IMR-90 (cell line): ENCODE data around the gene NDOR1. TPM values are rescaled to one million over a fixed set of nuclear protein-coding genes. Genes with fewer than 3 reads are reported as not detected.

Experiments used
- ATAC-seq: fragments of 200-7000 bp; cut with Tn5 transposase; 2 replicates; pipeline ENCODE4 v1.9.1; 2020; ENCODE audit warnings: low read depth, mild to moderate bottlenecking, moderate library complexity
- BruUV-seq: library from RNA; stranded (reverse); fragments of 400-500 nt; replicated peaks from 2 replicates; lab custom pipeline; 2021; lab: Mats Ljungman, UMichigan
- CTCF ChIA-PET: fragments of 300-600 bp; formaldehyde crosslinking; extraction: SDS; loops from one replicate; lab custom pipeline; 2021; ENCODE audit warnings: antibody characterized with exemption; lab: Yijun Ruan, JAX
- POLR2A ChIA-PET: fragments of 300-600 bp; sonication (Branson Sonifier 250); formaldehyde crosslinking; loops from one replicate; lab custom pipeline; 2022; ENCODE audit warnings: antibody characterized with exemption; ENCODE audit not compliant: unreplicated experiment; lab: Charles Lee
- DNase-seq: peaks from one replicate; pipeline ENCODE4 v3.0.0; 2013
- H2AFZ ChIP-seq: replicated peaks from 2 replicates; pipeline ENCODE3; 2013; ENCODE audit warnings: low read length, mild to moderate bottlenecking; ENCODE audit not compliant: poor library complexity
- H2AK5ac ChIP-seq: 2 replicates; pipeline ENCODE4 v1.6.1; 2013; ENCODE audit warnings: low read depth, low read length, inconsistent platforms
- H2AK9ac ChIP-seq: replicated peaks from 2 replicates; pipeline ENCODE3; 2013; ENCODE audit warnings: mild to moderate bottlenecking, low read depth, low read length, moderate library complexity; ENCODE audit not compliant: poor library complexity
- H2BK120ac ChIP-seq: 2 replicates; pipeline ENCODE4 v1.6.1; 2013; ENCODE audit warnings: low read depth, low read length, inconsistent platforms
- H2BK15ac ChIP-seq: 3 replicates; pipeline ENCODE4 v1.6.1; 2013; ENCODE audit warnings: low read depth, low read length, inconsistent platforms
- H2BK20ac ChIP-seq: 2 replicates; pipeline ENCODE4 v1.6.1; 2013; ENCODE audit warnings: low read depth, mild to moderate bottlenecking, inconsistent platforms, low read length, moderate library complexity
- H2BK5ac ChIP-seq: 2 replicates; pipeline ENCODE4 v1.6.1; 2013; ENCODE audit warnings: mild to moderate bottlenecking, low read depth, low read length, inconsistent platforms; ENCODE audit not compliant: poor library complexity, severe bottlenecking
- H3K14ac ChIP-seq: replicated peaks from 2 replicates; pipeline ENCODE4 v1.6.1; 2013; ENCODE audit warnings: low read depth, low read length, inconsistent platforms
- H3K18ac ChIP-seq: 2 replicates; pipeline ENCODE4 v1.6.1; 2013; ENCODE audit warnings: low read depth, low read length, control low read depth
- H3K23ac ChIP-seq: 2 replicates; pipeline ENCODE4 v1.6.1; 2013; ENCODE audit warnings: low read depth, low read length, inconsistent platforms
- H3K27ac ChIP-seq: 2 replicates; pipeline ENCODE4 v1.5.1; 2013; ENCODE audit warnings: mild to moderate bottlenecking, control low read depth, low read length; ENCODE audit not compliant: insufficient read depth
- H3K27me3 ChIP-seq: 2 replicates; pipeline ENCODE4 v1.6.1; 2013; ENCODE audit warnings: low read length; ENCODE audit not compliant: control insufficient read depth, insufficient read depth
- H3K36me3 ChIP-seq: 2 replicates; pipeline ENCODE4 v1.6.1; 2013; ENCODE audit warnings: low read length, mixed read lengths; ENCODE audit not compliant: control insufficient read depth, insufficient read depth
- H3K4ac ChIP-seq: 2 replicates; pipeline ENCODE4 v1.6.1; 2013; ENCODE audit warnings: low read depth, low read length, inconsistent platforms
- H3K4me1 ChIP-seq: 2 replicates; pipeline ENCODE4 v1.6.1; 2013; ENCODE audit warnings: low read length, mixed read lengths; ENCODE audit not compliant: control insufficient read depth, insufficient read depth
- H3K4me2 ChIP-seq: 2 replicates; pipeline ENCODE4 v1.6.1; 2013; ENCODE audit warnings: low read depth, mild to moderate bottlenecking, control low read depth, low read length, moderate library complexity
- H3K4me3 ChIP-seq: 2 replicates; pipeline ENCODE4 v1.5.1; 2013; ENCODE audit warnings: low read depth, mild to moderate bottlenecking, control low read depth, low read length, moderate library complexity; ENCODE audit not compliant: insufficient read depth
- H3K56ac ChIP-seq: 2 replicates; pipeline ENCODE4 v1.6.1; 2013; ENCODE audit warnings: low read length, inconsistent platforms; ENCODE audit not compliant: insufficient read depth; ENCODE audit errors: extremely low read depth
- H3K79me1 ChIP-seq, 2 experiments: 2 replicates each; pipeline ENCODE4 v1.6.1; 2013; ENCODE audit warnings: low read length in 2 of 2, inconsistent platforms in 1 of 2, low read depth in 1 of 2
- H3K9ac ChIP-seq: 2 replicates; pipeline ENCODE4 v1.6.1; 2013; ENCODE audit warnings: low read depth, low read length, control low read depth
- H3K9me1 ChIP-seq: 2 replicates; pipeline ENCODE4 v1.6.1; 2013; ENCODE audit warnings: low read length, inconsistent platforms; ENCODE audit not compliant: insufficient read depth
- H3K9me3 ChIP-seq: 2 replicates; pipeline ENCODE4 v1.6.1; 2013; ENCODE audit warnings: low read length; ENCODE audit not compliant: control insufficient read depth, insufficient read depth
- H4K20me1 ChIP-seq: 2 replicates; pipeline ENCODE4 v1.6.1; 2013; ENCODE audit warnings: low read length, inconsistent platforms; ENCODE audit not compliant: insufficient read depth
- H4K5ac ChIP-seq: 2 replicates; pipeline ENCODE4 v1.6.1; 2013; ENCODE audit warnings: mild to moderate bottlenecking, low read depth, low read length, control low read depth
- H4K8ac ChIP-seq, 2 experiments: 2 replicates each; pipeline ENCODE4 v1.6.1; 2013; ENCODE audit warnings: low read depth in 2 of 2, low read length in 2 of 2, control low read depth in 1 of 2, inconsistent platforms in 1 of 2
- H4K91ac ChIP-seq: 2 replicates; pipeline ENCODE4 v1.6.1; 2013; ENCODE audit warnings: low read depth, low read length, inconsistent platforms; ENCODE audit not compliant: insufficient read depth
- CTCF ChIP-seq: conservative IDR thresholded peaks from 2 replicates; pipeline ENCODE4 v1.5.1; 2012; ENCODE audit warnings: mild to moderate bottlenecking, low read depth, low read length, improper control_type of control experiment
- MAFK ChIP-seq: IDR thresholded peaks from 2 replicates; pipeline ENCODE4 v1.6.1; 2012; ENCODE audit warnings: low read depth, low read length, improper control_type of control experiment
- MAZ ChIP-seq: IDR thresholded peaks from 2 replicates; pipeline ENCODE4 v1.6.1; 2012; ENCODE audit warnings: low read depth, mild to moderate bottlenecking, low read length, improper control_type of control experiment, moderate library complexity, borderline replicate concordance
- POLR2A ChIP-seq: IDR thresholded peaks from 2 replicates; pipeline ENCODE4 v1.6.1; 2012; ENCODE audit warnings: mild to moderate bottlenecking, low read depth, low read length
- RAD21 ChIP-seq: IDR thresholded peaks from 2 replicates; pipeline ENCODE4 v1.6.1; 2012; ENCODE audit warnings: low read length, improper control_type of control experiment
- SMC3 ChIP-seq: fragments of 150-350 bp; IDR thresholded peaks from 2 replicates; pipeline ENCODE4 v1.6.1; 2016; ENCODE audit warnings: low read depth, mild to moderate bottlenecking, antibody characterized with exemption, low read length, moderate library complexity
- WGBS, 2 experiments: methylation state at CpG; one replicate each; pipeline versions ENCODE4 v1.1.5 to v1.1.7; 2013; ENCODE audit warnings: missing lambda C conversion rate in 2 of 2; ENCODE audit not compliant: insufficient read length in 1 of 2; ENCODE audit errors: extremely low coverage in 2 of 2; 5-methylcytosine and 5-hydroxymethylcytosine counted together
- dilution Hi-C: fragments of 300-500 bp; cut with HindIII; formaldehyde crosslinking; loops from one replicate; pipeline ENCODE4 v1.14.3; 2018; ENCODE audit warnings: low sequenced_read_pairs; ENCODE audit not compliant: unreplicated experiment
- in situ Hi-C: fragments of 300-500 bp; cut with MboI; formaldehyde crosslinking; loops from 3 replicates; pipeline ENCODE4 v1.14.3; 2019; ENCODE audit warnings: low sequenced_read_pairs, inconsistent platforms, mixed read lengths
- intact Hi-C: fragments of 100-400 bp; cut with micrococcal nuclease; formaldehyde crosslinking; loops from 2 replicates; pipeline ENCODE4 v1.10.0; 2022
- polyA plus RNA-seq, 3 experiments: library from polyadenylated mRNA; depleted of rRNA; stranded (reverse); fragments of >200 nt; gene quantifications; 2 replicates each; pipeline ENCODE4 v1.2.3, GENCODE V29; 2012; ENCODE audit warnings: low replicate concordance in 1 of 3
- total RNA-seq: library from RNA; depleted of rRNA; stranded (reverse); fragments of >200 nt; gene quantifications from 2 replicates; pipeline ENCODE4 v1.2.3, GENCODE V29; 2012

The NDOR1 gene
- total and polyA plus RNA-seq, 2 of the 4 experiments (the other 2 are of a cell fraction), result 0.90 to 10.6 TPM

- H3K9me1 ChIP-seq, result no peaks in the 10 kb centered on the region
- H3K4me1 ChIP-seq, result peaks cover 12% of the 10 kb centered on the region
- H3K36me3 ChIP-seq, result no peaks in the 10 kb centered on the region
- no peak within 1 kb of the TSS for H3K23ac ChIP-seq
- in situ Hi-C loops (loop anchor here (5.0 kb wide), 1 partner anchor 105 kb away; no protein-coding TSS in a partner anchor), dilution Hi-C loops (no loop called here), intact Hi-C loops (loop anchor here (1.0 to 2.0 kb wide), 2 partner anchors 109 to 180 kb away; partner anchors contain the start of gene NPDC1)
- no peak within 1 kb of the TSS for H3K27ac ChIP-seq
- H3K4me3 ChIP-seq, result no peak within 1 kb of the TSS
- no peak within 1 kb of the TSS for H3K14ac ChIP-seq
- no peak within 1 kb of the TSS for H3K9ac ChIP-seq
- no peak within 1 kb of the TSS for H2BK5ac ChIP-seq
- ATAC-seq (peak; percentile 56), DNase-seq (peak; percentile 65)
- CTCF ChIA-PET, result interaction anchor here (1.1 to 1.2 kb wide), 2 partner anchors 9 to 32 kb away, joined by 3 to 6 read pairs; no protein-coding TSS in a partner anchor
- no peak within 1 kb of the TSS for H4K5ac ChIP-seq
- H3K18ac ChIP-seq, result no peak within 1 kb of the TSS
- H4K8ac ChIP-seq, result 0 out of 4 replicates have a peak within 1 kb of the TSS, but pooled peaks of 1 of the 2 experiments have one; percentile 27
- BruUV-seq, result no TSS peak
- H2AK9ac ChIP-seq, result peak within 1 kb of the TSS; percentile 82
- H4K20me1 ChIP-seq, result no peaks in the 10 kb centered on the region
- H2BK120ac ChIP-seq, result no peak within 1 kb of the TSS
- H2AK5ac ChIP-seq, result peak within 1 kb of the TSS; percentile 33; the same call in 1 of the 2 replicates
- H2BK15ac ChIP-seq, result no peak within 1 kb of the TSS
- H3K27me3 ChIP-seq, result peaks cover 1% of the 10 kb centered on the region; the same call in 1 of the 2 replicates
- no peak within 1 kb of the TSS for H3K4ac ChIP-seq
- H3K4me2 ChIP-seq, result no peak within 1 kb of the TSS
- no peak within 1 kb of the TSS for H4K91ac ChIP-seq
- POLR2A ChIA-PET, result no interaction called here
- H3K79me1 ChIP-seq, result no peaks in the 10 kb centered on the region
- H3K56ac ChIP-seq, result no peak within 1 kb of the TSS
- H3K9me3 ChIP-seq, result no peaks in the 10 kb centered on the region
- 52% methylated on average over 13 of the region's 25 CpGs; no CpG with 5 or more reads in 1 of the 2 experiments for WGBS, 2 experiments
- TF ChIP-seq CTCF, result peak; percentile 92
- peak; percentile 89 for TF ChIP-seq RAD21
- peak; percentile 78 for TF ChIP-seq SMC3
- TF ChIP-seq POLR2A, result peak; percentile 37; the same call in 1 of the 2 replicates
- no peak for TF ChIP-seq MAFK
- TF ChIP-seq MAZ, result 0 out of 2 replicates have a peak, but pooled peaks have one; percentile 29
- peak within 1 kb of the TSS; percentile 85 for H2AFZ ChIP-seq
- no peak within 1 kb of the TSS for H2BK20ac ChIP-seq
These were observed 21.8 kb downstream of the NDOR1 start, which contains the start of gene RNF224 for GRCh38 chr9:137227054-137227852. Gene RNF224, plus strand, starts transcription at chr9:137227502. Its CDS starts 834 bp downstream, at chr9:137228336.
